IPS-20b (cell line): ENCODE measurements around the gene CNBP.
"Not testable (repeated sequence)": the region's sequence is repeated elsewhere in the genome, so short reads cannot be mapped to it uniquely, and the experiment has no call there.

Experiments used
- H3K27ac ChIP-seq: one replicate; pipeline ENCODE4 v1.5.1; 2013; ENCODE audit warnings: low read length
- H3K27me3 ChIP-seq: 2 replicates; pipeline ENCODE4 v1.6.1; 2013; ENCODE audit warnings: mild to moderate bottlenecking, low read length, inconsistent platforms; ENCODE audit not compliant: insufficient read depth
- H3K36me3 ChIP-seq: 2 replicates; pipeline ENCODE4 v1.6.1; 2013; ENCODE audit warnings: low read depth, mild to moderate bottlenecking, inconsistent platforms, low read length, moderate library complexity; ENCODE audit not compliant: insufficient read depth
- H3K4me1 ChIP-seq: 2 replicates; pipeline ENCODE4 v1.6.1; 2013; ENCODE audit warnings: mild to moderate bottlenecking, control low read depth, inconsistent platforms, low read length, moderate library complexity; ENCODE audit not compliant: insufficient read depth
- H3K4me3 ChIP-seq: 2 replicates; pipeline ENCODE4 v1.5.1; 2013; ENCODE audit warnings: mild to moderate bottlenecking, low read length, inconsistent platforms
- H3K9ac ChIP-seq: 2 replicates; pipeline ENCODE4 v1.6.1; 2013; ENCODE audit warnings: low read depth, mild to moderate bottlenecking, inconsistent platforms, low read length, moderate library complexity
- H3K9me3 ChIP-seq: 2 replicates; pipeline ENCODE4 v1.6.1; 2013; ENCODE audit warnings: mild to moderate bottlenecking, low read depth, low read length, inconsistent platforms; ENCODE audit not compliant: insufficient read depth

CNBP gene

GRCh38 chr3:129182390-129183185 is 1.1 kb downstream of the CNBP start:
- Histone ChIP-seq H3K4me1 (peaks cover 5% of the 10 kb centered on the region; the same call in 1 of the 2 replicates), H3K27me3 (no peaks in the 10 kb centered on the region), H3K36me3 (peaks cover 33% of the 10 kb centered on the region), H3K9ac (peak overlapping the region; percentile 99), H3K9me3 (no peaks in the 10 kb centered on the region), H3K4me3 (peak overlapping the region; percentile 81), H3K27ac (peak overlapping the region; percentile 99)

GRCh38 chr3:129181819-129182218 is 1.9 kb downstream of the CNBP start:
- H3K4me1 ChIP-seq, result peaks cover 8% of the 10 kb centered on the region; the same call in 1 of the 2 replicates
- peaks cover 40% of the 10 kb centered on the region for H3K36me3 ChIP-seq
- no peaks in the 10 kb centered on the region for H3K9me3 ChIP-seq
- H3K4me3 ChIP-seq, result peak overlapping the region; percentile 81
- peak overlapping the region; percentile 99 for H3K9ac ChIP-seq
- peak overlapping the region; percentile 99 for H3K27ac ChIP-seq
- H3K27me3 ChIP-seq, result no peaks in the 10 kb centered on the region

- H3K4me1 ChIP-seq, result peaks cover 8% of the 10 kb centered on the region; the same call in 1 of the 2 replicates
- no peaks in the 10 kb centered on the region for H3K27me3 ChIP-seq
- H3K27ac ChIP-seq, result no peak overlapping the region
- peaks cover 54% of the 10 kb centered on the region for H3K36me3 ChIP-seq
- H3K4me3 ChIP-seq, result peak overlapping the region; percentile 81
- peak overlapping the region; percentile 37; the same call in 1 of the 2 replicates for H3K9ac ChIP-seq
- H3K9me3 ChIP-seq, result no peaks in the 10 kb centered on the region
Observed at GRCh38 chr3:129180461-129180860, 3.2 kb downstream of the CNBP start.

GRCh38 chr3:129176051-129176450 is 7.6 kb downstream of the CNBP start:
- Histone ChIP-seq H3K27me3 (no peaks in the 10 kb centered on the region), H3K27ac (no peak overlapping the region), H3K9ac (no peak overlapping the region), H3K4me1 (peaks cover 8% of the 10 kb centered on the region; the same call in 1 of the 2 replicates), H3K9me3 (no peaks in the 10 kb centered on the region), H3K4me3 (no peak overlapping the region), H3K36me3 (peaks cover 82% of the 10 kb centered on the region)

GRCh38 chr3:129173725-129174124 is 10.0 kb downstream of the CNBP start:
- no peak overlapping the region for H3K27ac ChIP-seq
- H3K4me3 ChIP-seq, result no peak overlapping the region
- no peaks in the 10 kb centered on the region for H3K9me3 ChIP-seq
- 0 out of 2 replicates have a peak, but pooled peaks cover 3% of the 10 kb centered on the region for H3K4me1 ChIP-seq
- H3K27me3 ChIP-seq, result no peaks in the 10 kb centered on the region
- no peak overlapping the region for H3K9ac ChIP-seq
- peaks cover 82% of the 10 kb centered on the region for H3K36me3 ChIP-seq

GRCh38 chr3:129173206-129173605 is 10.5 kb downstream of the CNBP start:
- H3K27me3 ChIP-seq, result no peaks in the 10 kb centered on the region

GRCh38 chr3:129166579-129167332 is 16.9 kb downstream of the CNBP start:
- Histone ChIP-seq H3K36me3 (peaks cover 56% of the 10 kb centered on the region), H3K9me3 (no peaks in the 10 kb centered on the region), H3K4me1 (peaks cover 7% of the 10 kb centered on the region; the same call in 1 of the 2 replicates), H3K4me3 (no peak overlapping the region), H3K27me3 (no peaks in the 10 kb centered on the region), H3K27ac (no peak overlapping the region), H3K9ac (no peak overlapping the region)

More at GRCh38 chr3:129173206-129173605, 10.5 kb downstream of the CNBP start:
- Histone ChIP-seq H3K36me3 (peaks cover 78% of the 10 kb centered on the region), H3K4me1 (0 out of 2 replicates have a peak, but pooled peaks cover 3% of the 10 kb centered on the region), H3K27ac (no peak overlapping the region), H3K9me3 (no peaks in the 10 kb centered on the region), H3K9ac (no peak overlapping the region), H3K4me3 (no peak overlapping the region)

GRCh38 chr3:129165594-129165993 is 18.1 kb downstream of the CNBP start:
- peaks cover 44% of the 10 kb centered on the region for H3K36me3 ChIP-seq
- not testable (repeated sequence) for H3K9ac ChIP-seq, H3K4me3 ChIP-seq, H3K27ac ChIP-seq, H3K9me3 ChIP-seq, H3K4me1 ChIP-seq, H3K27me3 ChIP-seq

- H3K36me3 ChIP-seq, result peaks cover 33% of the 10 kb centered on the region
- no peaks in the 10 kb centered on the region for H3K27me3 ChIP-seq
- no peak overlapping the region for H3K27ac ChIP-seq
- H3K9ac ChIP-seq, result no peak overlapping the region
- H3K9me3 ChIP-seq, result no peaks in the 10 kb centered on the region
- H3K4me3 ChIP-seq, result no peak overlapping the region
- H3K4me1 ChIP-seq, result peaks cover 8% of the 10 kb centered on the region; the same call in 1 of the 2 replicates
Observed at GRCh38 chr3:129164500-129164899, 19.2 kb downstream of the CNBP start.

GRCh38 chr3:129162729-129163579 is 20.7 kb downstream of the CNBP start:
- Histone ChIP-seq H3K9me3 (no peaks in the 10 kb centered on the region), H3K36me3 (peaks cover 33% of the 10 kb centered on the region), H3K4me1 (peaks cover 11% of the 10 kb centered on the region; the same call in 1 of the 2 replicates), H3K4me3 (peak overlapping the region; percentile 85), H3K9ac (peak overlapping the region; percentile 93; the same call in 1 of the 2 replicates), H3K27ac (no peak overlapping the region), H3K27me3 (no peaks in the 10 kb centered on the region)

- H3K27ac ChIP-seq, result peak overlapping the region; percentile 88
- H3K9ac ChIP-seq, result peak overlapping the region; percentile 93
- no peaks in the 10 kb centered on the region for H3K9me3 ChIP-seq
- H3K27me3 ChIP-seq, result no peaks in the 10 kb centered on the region
- peaks cover 11% of the 10 kb centered on the region; the same call in 1 of the 2 replicates for H3K4me1 ChIP-seq
- peak overlapping the region; percentile 85 for H3K4me3 ChIP-seq
- H3K36me3 ChIP-seq, result peaks cover 32% of the 10 kb centered on the region
Observed at GRCh38 chr3:129161860-129162271, 21.8 kb downstream of the CNBP start.
